HuH-7.5 (cell line): ENCODE results near the gene ARL14.

Source experiments
- DNase-seq: peaks from one replicate; pipeline ENCODE4 v3.0.0; 2011; ENCODE audit warnings: low spot score

The ARL14 gene

DNA sequence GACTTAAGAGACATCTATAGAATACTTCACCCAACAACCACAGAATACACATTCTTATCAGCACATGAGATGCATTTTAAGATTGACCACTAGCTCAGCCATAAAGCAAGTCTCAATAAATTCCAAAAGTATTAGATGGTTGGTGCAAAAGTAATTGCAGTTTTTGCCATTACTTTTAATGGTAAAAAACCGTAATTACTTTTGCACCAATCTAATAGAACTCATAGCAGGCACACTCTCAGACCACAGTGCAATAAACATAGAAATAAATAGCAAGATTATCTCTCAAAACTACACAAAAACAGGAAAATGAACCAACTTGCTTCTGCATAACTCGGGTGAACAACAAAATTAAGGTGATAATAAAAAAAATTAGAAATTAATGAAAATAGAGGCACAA lies 45.4 kb downstream of the ARL14 start:
- no peak for DNase-seq

DNA sequence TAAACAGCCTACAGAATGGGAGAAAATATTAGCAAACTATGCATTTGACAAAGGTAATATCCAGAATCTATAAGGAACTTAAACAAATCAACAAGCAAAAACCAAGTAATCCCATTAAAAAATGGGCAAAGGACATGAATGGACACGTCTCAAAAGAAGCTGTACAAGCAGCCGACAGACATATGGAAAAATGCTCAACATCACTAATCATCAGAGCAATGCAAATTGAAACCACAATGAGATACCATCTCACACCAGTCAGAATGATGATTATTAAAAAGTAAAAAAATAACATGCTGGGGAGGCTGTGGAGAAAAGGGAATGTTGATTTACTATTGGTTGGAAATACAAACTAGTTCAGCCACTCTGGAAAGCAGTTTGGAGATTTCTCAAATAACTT lies 48.4 kb downstream of the ARL14 start:
- DNase-seq = no peak
